PFSK-1 (cell line): ENCODE measurements around the gene CHIT1.

Source experiments
- POLR2AphosphoS5 ChIP-seq: IDR thresholded peaks from 2 replicates; pipeline ENCODE4 v1.6.1; 2012; ENCODE audit warnings: low read depth, mild to moderate bottlenecking, control low read depth, low read length, moderate library complexity
- SIN3A ChIP-seq: IDR thresholded peaks from 2 replicates; pipeline ENCODE4 v1.6.1; 2012; ENCODE audit warnings: mild to moderate bottlenecking, low read length, moderate library complexity, borderline replicate concordance; ENCODE audit not compliant: insufficient read depth
- TAF1 ChIP-seq: IDR thresholded peaks from 2 replicates; pipeline ENCODE4 v1.6.1; 2012; ENCODE audit warnings: low read length, control low read depth, borderline replicate concordance; ENCODE audit not compliant: insufficient read depth

- TF ChIP-seq POLR2AphosphoS5: no peak
- no peak for TF ChIP-seq SIN3A
- no peak for TF ChIP-seq TAF1
These were observed 42.2 kb downstream of the CHIT1 start for GRCh38 chr1:203187304-203187685.
